HL-60/S4 (cell line): Measurements from ENCODE around the gene ETFA.
"Not testable (repeated sequence)": the region's sequence is repeated elsewhere in the genome, so short reads cannot be mapped to it uniquely, and the experiment has no call there.

Source experiments
- in situ Hi-C: fragments of 300-500 bp; cut with MboI; formaldehyde crosslinking; loops from 2 replicates; pipeline ENCODE4 v1.14.3; 2022; ENCODE audit warnings: low sequenced_read_pairs

The ETFA gene

GRCh38 chr15:76285241-76285825 is 25.9 kb downstream of the ETFA start:
- in situ Hi-C loops, result no loop called here

GRCh38 chr15:76282465-76282864 is 28.8 kb downstream of the ETFA start:
- in situ Hi-C loops, result no loop called here

- in situ Hi-C loops, result no loop called here
Measured at GRCh38 chr15:76278651-76279050, 32.6 kb downstream of the ETFA start.

- in situ Hi-C loops, result no loop called here
Measured at GRCh38 chr15:76274821-76275220, 36.4 kb downstream of the ETFA start.

GRCh38 chr15:76274226-76274625 is 37.0 kb downstream of the ETFA start:
- in situ Hi-C loops, result no loop called here

- in situ Hi-C loops, result no loop called here
Measured at GRCh38 chr15:76270876-76271275, 40.4 kb downstream of the ETFA start.

- in situ Hi-C loops, result no loop called here
Measured at GRCh38 chr15:76267077-76267476, 44.2 kb downstream of the ETFA start.

- in situ Hi-C loops, result not testable (repeated sequence)
Measured at GRCh38 chr15:76265769-76266168, 45.5 kb downstream of the ETFA start.

GRCh38 chr15:76260246-76260938 is 50.9 kb downstream of the ETFA start:
- in situ Hi-C loops, result no loop called here

- in situ Hi-C loops, result no loop called here
Measured at GRCh38 chr15:76259392-76259791, 51.9 kb downstream of the ETFA start.

- in situ Hi-C loops, result no loop called here
Measured at GRCh38 chr15:76258460-76258859, 52.8 kb downstream of the ETFA start.

GRCh38 chr15:76253691-76254473 is 57.4 kb downstream of the ETFA start:
- in situ Hi-C loops, result no loop called here

GRCh38 chr15:76252249-76252648 is 59.0 kb downstream of the ETFA start:
- in situ Hi-C loops, result no loop called here

- in situ Hi-C loops, result no loop called here
Measured at GRCh38 chr15:76251717-76252116, 59.6 kb downstream of the ETFA start.

- in situ Hi-C loops, result no loop called here
Measured at GRCh38 chr15:76245072-76245610, 66.1 kb downstream of the ETFA start.

GRCh38 chr15:76239786-76240185 is 71.5 kb downstream of the ETFA start:
- in situ Hi-C loops, result no loop called here

- in situ Hi-C loops, result no loop called here
Measured at GRCh38 chr15:76236350-76236749, 74.9 kb downstream of the ETFA start.

- in situ Hi-C loops, result no loop called here
Measured at GRCh38 chr15:76235186-76235826, 76.0 kb downstream of the ETFA start.

GRCh38 chr15:76234337-76234889 is 76.9 kb downstream of the ETFA start:
- in situ Hi-C loops, result no loop called here

- in situ Hi-C loops, result no loop called here
Measured at GRCh38 chr15:76233921-76234320, 77.3 kb downstream of the ETFA start.

- in situ Hi-C loops, result no loop called here
Measured at GRCh38 chr15:76229266-76229665, 82.0 kb downstream of the ETFA start.
